IMR-90 (cell line): ENCODE measurements around the gene ADPRHL1. TPM values are rescaled to one million over a fixed set of nuclear protein-coding genes. Genes with fewer than 3 reads are reported as not detected.

Source experiments
- ATAC-seq: fragments of 200-7000 bp; cut with Tn5 transposase; 2 replicates; pipeline ENCODE4 v1.9.1; 2020; ENCODE audit warnings: low read depth, mild to moderate bottlenecking, moderate library complexity
- BruUV-seq: library from RNA; stranded (reverse); fragments of 400-500 nt; replicated peaks from 2 replicates; lab custom pipeline; 2021; lab: Mats Ljungman, UMichigan
- CTCF ChIA-PET: fragments of 300-600 bp; formaldehyde crosslinking; extraction: SDS; loops from one replicate; lab custom pipeline; 2021; ENCODE audit warnings: antibody characterized with exemption; lab: Yijun Ruan, JAX
- POLR2A ChIA-PET: fragments of 300-600 bp; sonication (Branson Sonifier 250); formaldehyde crosslinking; loops from one replicate; lab custom pipeline; 2022; ENCODE audit warnings: antibody characterized with exemption; ENCODE audit not compliant: unreplicated experiment; lab: Charles Lee
- DNase-seq: peaks from one replicate; pipeline ENCODE4 v3.0.0; 2013
- H2AFZ ChIP-seq: replicated peaks from 2 replicates; pipeline ENCODE3; 2013; ENCODE audit warnings: low read length, mild to moderate bottlenecking; ENCODE audit not compliant: poor library complexity
- H2AK5ac ChIP-seq: 2 replicates; pipeline ENCODE4 v1.6.1; 2013; ENCODE audit warnings: low read depth, low read length, inconsistent platforms
- H2AK9ac ChIP-seq: replicated peaks from 2 replicates; pipeline ENCODE3; 2013; ENCODE audit warnings: mild to moderate bottlenecking, low read depth, low read length, moderate library complexity; ENCODE audit not compliant: poor library complexity
- H2BK120ac ChIP-seq: 2 replicates; pipeline ENCODE4 v1.6.1; 2013; ENCODE audit warnings: low read depth, low read length, inconsistent platforms
- H2BK15ac ChIP-seq: 3 replicates; pipeline ENCODE4 v1.6.1; 2013; ENCODE audit warnings: low read depth, low read length, inconsistent platforms
- H2BK20ac ChIP-seq: 2 replicates; pipeline ENCODE4 v1.6.1; 2013; ENCODE audit warnings: low read depth, mild to moderate bottlenecking, inconsistent platforms, low read length, moderate library complexity
- H2BK5ac ChIP-seq: 2 replicates; pipeline ENCODE4 v1.6.1; 2013; ENCODE audit warnings: mild to moderate bottlenecking, low read depth, low read length, inconsistent platforms; ENCODE audit not compliant: poor library complexity, severe bottlenecking
- H3K14ac ChIP-seq: replicated peaks from 2 replicates; pipeline ENCODE4 v1.6.1; 2013; ENCODE audit warnings: low read depth, low read length, inconsistent platforms
- H3K18ac ChIP-seq: 2 replicates; pipeline ENCODE4 v1.6.1; 2013; ENCODE audit warnings: low read depth, low read length, control low read depth
- H3K23ac ChIP-seq: 2 replicates; pipeline ENCODE4 v1.6.1; 2013; ENCODE audit warnings: low read depth, low read length, inconsistent platforms
- H3K27ac ChIP-seq: 2 replicates; pipeline ENCODE4 v1.5.1; 2013; ENCODE audit warnings: mild to moderate bottlenecking, control low read depth, low read length; ENCODE audit not compliant: insufficient read depth
- H3K27me3 ChIP-seq: 2 replicates; pipeline ENCODE4 v1.6.1; 2013; ENCODE audit warnings: low read length; ENCODE audit not compliant: control insufficient read depth, insufficient read depth
- H3K36me3 ChIP-seq: 2 replicates; pipeline ENCODE4 v1.6.1; 2013; ENCODE audit warnings: low read length, mixed read lengths; ENCODE audit not compliant: control insufficient read depth, insufficient read depth
- H3K4ac ChIP-seq: 2 replicates; pipeline ENCODE4 v1.6.1; 2013; ENCODE audit warnings: low read depth, low read length, inconsistent platforms
- H3K4me1 ChIP-seq: 2 replicates; pipeline ENCODE4 v1.6.1; 2013; ENCODE audit warnings: low read length, mixed read lengths; ENCODE audit not compliant: control insufficient read depth, insufficient read depth
- H3K4me2 ChIP-seq: 2 replicates; pipeline ENCODE4 v1.6.1; 2013; ENCODE audit warnings: low read depth, mild to moderate bottlenecking, control low read depth, low read length, moderate library complexity
- H3K4me3 ChIP-seq: 2 replicates; pipeline ENCODE4 v1.5.1; 2013; ENCODE audit warnings: low read depth, mild to moderate bottlenecking, control low read depth, low read length, moderate library complexity; ENCODE audit not compliant: insufficient read depth
- H3K56ac ChIP-seq: 2 replicates; pipeline ENCODE4 v1.6.1; 2013; ENCODE audit warnings: low read length, inconsistent platforms; ENCODE audit not compliant: insufficient read depth; ENCODE audit errors: extremely low read depth
- H3K79me1 ChIP-seq, 2 experiments: 2 replicates each; pipeline ENCODE4 v1.6.1; 2013; ENCODE audit warnings: low read length in 2 of 2, inconsistent platforms in 1 of 2, low read depth in 1 of 2
- H3K9ac ChIP-seq: 2 replicates; pipeline ENCODE4 v1.6.1; 2013; ENCODE audit warnings: low read depth, low read length, control low read depth
- H3K9me1 ChIP-seq: 2 replicates; pipeline ENCODE4 v1.6.1; 2013; ENCODE audit warnings: low read length, inconsistent platforms; ENCODE audit not compliant: insufficient read depth
- H3K9me3 ChIP-seq: 2 replicates; pipeline ENCODE4 v1.6.1; 2013; ENCODE audit warnings: low read length; ENCODE audit not compliant: control insufficient read depth, insufficient read depth
- H4K20me1 ChIP-seq: 2 replicates; pipeline ENCODE4 v1.6.1; 2013; ENCODE audit warnings: low read length, inconsistent platforms; ENCODE audit not compliant: insufficient read depth
- H4K5ac ChIP-seq: 2 replicates; pipeline ENCODE4 v1.6.1; 2013; ENCODE audit warnings: mild to moderate bottlenecking, low read depth, low read length, control low read depth
- H4K8ac ChIP-seq, 2 experiments: 2 replicates each; pipeline ENCODE4 v1.6.1; 2013; ENCODE audit warnings: low read depth in 2 of 2, low read length in 2 of 2, control low read depth in 1 of 2, inconsistent platforms in 1 of 2
- H4K91ac ChIP-seq: 2 replicates; pipeline ENCODE4 v1.6.1; 2013; ENCODE audit warnings: low read depth, low read length, inconsistent platforms; ENCODE audit not compliant: insufficient read depth
- BHLHE40 ChIP-seq: fragments of 150-350 bp; IDR thresholded peaks from 2 replicates; pipeline ENCODE4 v1.6.1; 2016; ENCODE audit warnings: mild to moderate bottlenecking, low read depth, low read length
- CEBPB ChIP-seq: IDR thresholded peaks from 2 replicates; pipeline ENCODE4 v1.6.1; 2012; ENCODE audit warnings: low read depth, low read length, improper control_type of control experiment
- CTCF ChIP-seq: conservative IDR thresholded peaks from 2 replicates; pipeline ENCODE4 v1.5.1; 2012; ENCODE audit warnings: mild to moderate bottlenecking, low read depth, low read length, improper control_type of control experiment
- MAZ ChIP-seq: IDR thresholded peaks from 2 replicates; pipeline ENCODE4 v1.6.1; 2012; ENCODE audit warnings: low read depth, mild to moderate bottlenecking, low read length, improper control_type of control experiment, moderate library complexity, borderline replicate concordance
- MXI1 ChIP-seq: IDR thresholded peaks from 2 replicates; pipeline ENCODE4 v1.6.1; 2012; ENCODE audit warnings: low read depth, mild to moderate bottlenecking, low read length, moderate library complexity, borderline replicate concordance
- NFE2L2 ChIP-seq: fragments of 150-350 bp; IDR thresholded peaks from 2 replicates; pipeline ENCODE4 v1.6.1; 2016; ENCODE audit warnings: low read depth, mild to moderate bottlenecking, low read length
- RCOR1 ChIP-seq: IDR thresholded peaks from 2 replicates; pipeline ENCODE4 v1.6.1; 2012; ENCODE audit warnings: mild to moderate bottlenecking, low read length, improper control_type of control experiment; ENCODE audit not compliant: insufficient replicate concordance
- RFX5 ChIP-seq: IDR thresholded peaks from 2 replicates; pipeline ENCODE4 v1.8.0; 2012; ENCODE audit warnings: low read depth, mild to moderate bottlenecking, low read length, moderate library complexity
- SMC3 ChIP-seq: fragments of 150-350 bp; IDR thresholded peaks from 2 replicates; pipeline ENCODE4 v1.6.1; 2016; ENCODE audit warnings: low read depth, mild to moderate bottlenecking, antibody characterized with exemption, low read length, moderate library complexity
- USF2 ChIP-seq: fragments of 150-350 bp; IDR thresholded peaks from 2 replicates; pipeline ENCODE4 v1.6.1; 2017; ENCODE audit warnings: mild to moderate bottlenecking, antibody characterized with exemption, low read length, low read depth
- WGBS, 2 experiments: methylation state at CpG; one replicate each; pipeline versions ENCODE4 v1.1.5 to v1.1.7; 2013; ENCODE audit warnings: missing lambda C conversion rate in 2 of 2; ENCODE audit not compliant: insufficient read length in 1 of 2; ENCODE audit errors: extremely low coverage in 2 of 2; 5-methylcytosine and 5-hydroxymethylcytosine counted together
- dilution Hi-C: fragments of 300-500 bp; cut with HindIII; formaldehyde crosslinking; loops from one replicate; pipeline ENCODE4 v1.14.3; 2018; ENCODE audit warnings: low sequenced_read_pairs; ENCODE audit not compliant: unreplicated experiment
- in situ Hi-C: fragments of 300-500 bp; cut with MboI; formaldehyde crosslinking; loops from 3 replicates; pipeline ENCODE4 v1.14.3; 2019; ENCODE audit warnings: low sequenced_read_pairs, inconsistent platforms, mixed read lengths
- intact Hi-C: fragments of 100-400 bp; cut with micrococcal nuclease; formaldehyde crosslinking; loops from 2 replicates; pipeline ENCODE4 v1.10.0; 2022
- polyA plus RNA-seq, 3 experiments: library from polyadenylated mRNA; depleted of rRNA; stranded (reverse); fragments of >200 nt; gene quantifications; 2 replicates each; pipeline ENCODE4 v1.2.3, GENCODE V29; 2012; ENCODE audit warnings: low replicate concordance in 1 of 3
- total RNA-seq: library from RNA; depleted of rRNA; stranded (reverse); fragments of >200 nt; gene quantifications from 2 replicates; pipeline ENCODE4 v1.2.3, GENCODE V29; 2012

The ADPRHL1 gene
- total and polyA plus RNA-seq, 2 of the 4 experiments (the other 2 are of a cell fraction) = 0.36 to 0.67 TPM

GRCh38 chr13:113405481-113406300 is 47.6 kb downstream of the ADPRHL1 start:
- in situ Hi-C loops = no loop called here
- Histone ChIP-seq H2BK15ac (no peak overlapping the region), H2BK5ac (no peak overlapping the region), H3K56ac (no peak overlapping the region), H3K23ac (no peak overlapping the region), H3K9me3 (no peaks in the 10 kb centered on the region), H3K18ac (no peak overlapping the region), H3K36me3 (no peaks in the 10 kb centered on the region), H3K14ac (no peak overlapping the region), H4K8ac (no peak overlapping the region), H2BK120ac (no peak overlapping the region), H2AK5ac (no peak overlapping the region; the same call in 1 of the 2 replicates), H3K9ac (no peak overlapping the region), H2AFZ (no peak overlapping the region), H4K91ac (no peak overlapping the region), H4K5ac (no peak overlapping the region), H3K9me1 (peaks cover 3% of the 10 kb centered on the region; the same call in 1 of the 2 replicates), H3K4me3 (no peak overlapping the region), H3K79me1 (no peaks in the 10 kb centered on the region), H2AK9ac (no peak overlapping the region), H2BK20ac (no peak overlapping the region), H3K4me1 (peaks cover 6% of the 10 kb centered on the region), H3K4ac (no peak overlapping the region), H3K4me2 (no peak overlapping the region), H3K27ac (no peak overlapping the region), H3K27me3 (no peaks in the 10 kb centered on the region), H4K20me1 (no peaks in the 10 kb centered on the region)
- WGBS, 2 experiments = 89% methylated on average over 18 of the region's 38 CpGs; no CpG with 5 or more reads in 1 of the 2 experiments
- TF ChIP-seq SMC3 (no peak), CTCF (no peak), NFE2L2 (no peak), USF2 (no peak), RCOR1 (no peak), RFX5 (no peak), BHLHE40 (no peak), MXI1 (no peak), CEBPB (no peak), MAZ (no peak)
- dilution Hi-C loops = no loop called here
- DNase-seq = no peak
- ChIA-PET CTCF (no interaction called here), POLR2A (interaction anchor here (0.6 kb wide), 1 partner anchor 252 kb away, joined by 3 read pairs; no protein-coding TSS in a partner anchor)
- no TSS peak for BruUV-seq
- ATAC-seq = no peak
- intact Hi-C loops = no loop called here
